Hair follicle dermal papilla cell (primary cell): Measurements from ENCODE around the gene ZNF574. TPM values are rescaled to one million over a fixed set of nuclear protein-coding genes. Genes with fewer than 3 reads are reported as not detected.

Experiments used
- total RNA-seq: library from RNA; depleted of rRNA; stranded (reverse); fragments of >200 nt; gene quantifications from 2 replicates; pipeline ENCODE4 v1.2.3, GENCODE V29; 2012

The ZNF574 gene
- total RNA-seq = 28.2 and 28.4 TPM in 2 replicates

GRCh38 chr19:42075616-42076379 is at the start of gene ZNF574:
ZNF574 (plus strand) TSS chr19:42076166; CDS start chr19:42078607, 2,441 bp downstream.

GRCh38 chr19:42069619-42070351 is 6.2 kb upstream of the ZNF574 start, which contains the start of gene GRIK5:
GRIK5 (minus strand) TSS chr19:42070206; CDS start chr19:42065770, 4,436 bp downstream.

Other genes starting within 250 kb of the ZNF574 start
- not detected in 2 replicates for gene LYPD4, start 231.5 kb upstream of the ZNF574 start, total RNA-seq
- gene DMRTC2, start 231.1 kb upstream of the ZNF574 start, total RNA-seq = not detected in 2 replicates
- 446 and 467 TPM in 2 replicates for gene RPS19, start 215.9 kb upstream of the ZNF574 start, total RNA-seq
- gene CD79A, start 198.9 kb upstream of the ZNF574 start, total RNA-seq = 0.12 TPM in 1 of 2 replicates, not detected in the other
- gene ARHGEF1, start 193.0 kb upstream of the ZNF574 start, total RNA-seq = 48.1 and 49.5 TPM in 2 replicates
- gene ERFL, start 147.7 kb upstream of the ZNF574 start, total RNA-seq = not detected in 2 replicates
- 109 and 121 TPM in 2 replicates for gene RABAC1, start 116.8 kb upstream of the ZNF574 start, total RNA-seq
- not detected in 2 replicates for gene ATP1A3, start 81.9 kb upstream of the ZNF574 start, total RNA-seq
- 0.12 and 0.32 TPM in 2 replicates for gene GRIK5, start 6.0 kb upstream of the ZNF574 start, total RNA-seq
- gene POU2F2, start 56.3 kb downstream of the ZNF574 start, total RNA-seq = 2.9 and 5.3 TPM in 2 replicates
- 18.0 and 19.6 TPM in 2 replicates for gene DEDD2, start 141.5 kb downstream of the ZNF574 start, total RNA-seq
- 24.8 and 27.3 TPM in 2 replicates for gene ZNF526, start 144.1 kb downstream of the ZNF574 start, total RNA-seq
- 19.6 and 20.6 TPM in 2 replicates for gene GSK3A, start 166.4 kb downstream of the ZNF574 start, total RNA-seq
- gene ERF, start 179.0 kb downstream of the ZNF574 start, total RNA-seq = 43.0 and 52.0 TPM in 2 replicates
- gene CIC, start 193.1 kb downstream of the ZNF574 start, total RNA-seq = 47.1 and 48.7 TPM in 2 replicates
- 0.32 and 0.49 TPM in 2 replicates for gene PRR19, start 226.0 kb downstream of the ZNF574 start, total RNA-seq
- 18.3 and 25.0 TPM in 2 replicates for gene PAFAH1B3, start 226.5 kb downstream of the ZNF574 start, total RNA-seq
- gene TMEM145, start 237.1 kb downstream of the ZNF574 start, total RNA-seq = 0.12 TPM in 1 of 2 replicates, not detected in the other
- 25.3 and 35.7 TPM in 2 replicates for gene MEGF8, start 249.5 kb downstream of the ZNF574 start, total RNA-seq